Activated naive CD4-positive, alpha-beta T cell treated with Interleukin-2 at 50 U/mL for 16 hours (primary cell): ENCODE results near the gene CDX1.

Source experiments
- DNase-seq: peaks from one replicate; pipeline ENCODE4 v3.0.0-alpha.2; 2020

Gene CDX1

DNA sequence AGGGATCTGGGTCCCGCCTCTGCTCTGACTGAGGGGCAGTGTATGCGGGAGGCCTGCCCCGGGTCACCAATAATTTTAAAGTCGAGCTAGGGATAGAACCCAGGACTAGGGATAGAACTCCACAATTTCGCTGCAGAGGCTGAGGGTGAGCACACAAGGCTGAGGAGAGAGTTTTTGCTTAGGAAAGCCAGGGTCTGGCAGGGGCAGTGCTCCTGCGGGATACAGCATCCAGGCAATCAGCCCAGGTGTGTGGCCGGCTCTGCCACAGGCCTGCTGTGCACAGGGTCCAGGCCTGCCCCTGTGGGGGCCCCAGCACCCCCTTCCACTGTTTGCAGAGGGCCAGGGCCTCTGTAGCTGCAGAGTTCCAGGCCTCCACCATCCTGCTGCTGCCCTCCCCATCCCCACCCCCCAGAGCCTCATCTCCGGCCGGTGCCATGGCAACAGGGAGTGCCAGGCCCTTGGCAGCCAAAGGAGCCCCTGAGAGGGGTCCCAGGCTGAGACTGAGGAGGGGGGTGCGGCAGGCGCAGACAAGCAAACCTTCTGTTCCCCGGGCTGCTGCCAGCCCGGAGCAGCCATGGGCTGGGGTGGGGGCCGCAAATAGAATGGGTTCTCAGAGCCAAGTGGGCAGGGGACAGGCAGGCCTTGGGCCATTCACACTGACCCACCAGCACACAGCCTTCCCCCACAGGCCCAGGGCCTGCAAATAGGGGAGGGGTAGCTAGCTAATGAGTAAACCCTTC, 19.5 kb upstream of the CDX1 start:
- no peak for DNase-seq

DNA sequence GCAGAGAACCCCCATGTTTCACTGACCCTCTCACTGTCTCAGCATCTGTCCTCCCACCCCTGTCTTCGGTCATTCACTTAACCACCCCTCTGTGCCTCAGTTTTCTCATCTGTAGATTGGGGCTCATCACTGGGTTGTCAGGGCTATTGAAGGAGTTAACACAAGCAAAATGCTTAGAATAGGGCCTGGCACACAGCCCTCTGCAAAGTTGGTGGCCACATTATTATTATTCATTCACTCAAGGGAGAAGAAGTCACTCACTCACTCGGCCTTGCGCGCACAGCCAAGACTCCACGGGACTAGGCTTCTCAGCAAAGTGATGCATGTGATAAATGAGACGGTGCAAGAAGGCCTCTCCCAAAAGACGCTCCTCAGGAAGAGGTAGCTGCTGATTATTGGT, 18.9 kb upstream of the CDX1 start:
- DNase-seq: no peak

DNA sequence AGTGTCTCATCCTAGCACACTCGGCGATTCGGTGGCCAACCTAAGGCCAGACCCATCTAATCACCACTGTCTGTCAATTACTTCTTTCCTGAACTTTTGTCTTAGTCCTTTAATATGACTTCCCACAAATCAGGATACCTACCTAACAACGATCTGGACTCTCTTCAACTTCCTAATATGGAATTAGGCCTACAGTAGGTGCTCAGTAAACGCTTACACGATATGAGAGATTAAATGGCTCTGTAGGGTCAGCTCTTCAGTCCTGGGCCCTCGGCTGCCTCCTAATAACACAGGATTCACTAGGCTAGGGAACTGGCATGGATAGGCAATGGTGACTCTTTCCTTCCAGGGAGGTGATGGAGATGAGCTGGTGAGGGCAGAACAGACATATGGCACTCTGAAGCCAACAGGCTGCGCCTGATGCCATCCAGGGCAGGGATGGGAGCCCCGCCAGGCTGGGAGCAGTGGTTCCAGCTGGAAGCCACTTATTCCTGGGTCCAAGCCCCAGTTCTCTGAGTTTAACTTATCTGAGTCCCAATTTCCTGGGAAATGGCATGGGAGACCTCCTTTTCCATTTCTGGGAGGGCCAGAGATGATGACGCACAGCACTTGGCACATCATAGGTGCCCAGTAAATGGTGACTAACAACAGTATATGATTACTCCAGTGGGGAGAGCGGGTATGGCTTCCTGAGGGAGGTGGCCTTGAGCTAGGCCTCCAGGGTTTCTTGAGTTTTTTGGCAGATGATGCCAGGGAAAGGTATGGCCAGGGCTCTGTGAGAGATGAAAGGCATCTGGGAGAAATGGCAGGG, 18.3 kb upstream of the CDX1 start:
- no peak for DNase-seq

DNA sequence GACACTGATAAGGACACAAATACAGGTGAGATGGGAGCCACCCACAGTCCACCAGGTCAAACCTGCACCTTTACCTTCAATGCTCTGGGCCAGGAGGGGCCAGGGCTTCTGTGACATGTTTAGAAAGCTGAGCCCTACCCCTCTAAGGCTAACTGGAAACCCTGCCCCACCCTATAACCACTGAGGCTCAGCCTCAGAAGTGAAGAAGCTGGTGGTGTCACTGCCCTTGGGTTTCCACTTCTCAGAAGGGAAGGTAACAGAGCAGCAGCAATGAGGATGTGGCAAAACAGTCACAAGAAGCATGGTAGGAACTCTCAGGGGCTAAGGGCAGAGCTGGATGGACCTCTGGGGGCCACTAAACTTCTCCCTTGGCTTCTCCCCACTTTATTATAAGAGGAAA, 17.0 kb upstream of the CDX1 start:
- DNase-seq: no peak

DNA sequence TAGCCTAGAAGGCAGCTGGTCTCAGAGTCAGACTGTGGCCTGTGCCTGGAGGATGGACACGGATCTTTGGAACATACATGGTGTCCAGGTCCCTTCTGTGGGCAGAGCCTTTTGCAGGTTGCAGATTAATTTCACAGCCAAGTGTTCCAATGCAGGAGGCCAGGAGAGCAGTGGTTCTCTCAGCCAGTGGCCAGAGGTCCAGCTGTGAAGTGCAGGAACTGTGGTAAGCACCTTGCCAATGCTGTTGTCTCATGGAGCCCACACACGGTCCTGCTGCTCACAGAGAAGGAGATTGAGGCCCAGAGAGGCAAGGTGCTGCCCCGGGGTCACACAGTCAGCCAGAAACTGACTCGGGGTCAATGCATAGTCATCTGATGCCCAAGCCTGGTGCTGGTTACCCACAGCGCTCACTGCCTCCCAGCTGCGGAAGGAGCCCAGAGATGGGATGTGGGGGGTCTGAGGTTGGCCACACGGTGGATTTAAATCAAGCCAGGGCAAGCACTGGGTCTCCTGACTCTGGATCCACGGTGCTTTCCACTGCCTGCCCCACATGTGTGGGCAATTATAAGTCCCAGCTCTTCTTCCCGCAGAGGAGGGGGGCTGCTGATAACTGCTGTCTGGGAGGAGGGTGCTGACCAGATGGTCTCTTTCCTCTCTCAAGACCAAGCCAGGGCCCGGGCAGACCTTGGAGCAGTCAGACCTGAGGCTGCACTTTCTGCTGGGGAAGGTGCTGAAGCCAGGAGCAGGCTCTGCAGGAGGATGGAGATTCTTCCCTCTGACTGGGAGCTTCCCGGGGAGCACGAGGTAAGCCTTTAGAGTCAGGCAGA, 13.7 kb upstream of the CDX1 start:
- no peak for DNase-seq

DNA sequence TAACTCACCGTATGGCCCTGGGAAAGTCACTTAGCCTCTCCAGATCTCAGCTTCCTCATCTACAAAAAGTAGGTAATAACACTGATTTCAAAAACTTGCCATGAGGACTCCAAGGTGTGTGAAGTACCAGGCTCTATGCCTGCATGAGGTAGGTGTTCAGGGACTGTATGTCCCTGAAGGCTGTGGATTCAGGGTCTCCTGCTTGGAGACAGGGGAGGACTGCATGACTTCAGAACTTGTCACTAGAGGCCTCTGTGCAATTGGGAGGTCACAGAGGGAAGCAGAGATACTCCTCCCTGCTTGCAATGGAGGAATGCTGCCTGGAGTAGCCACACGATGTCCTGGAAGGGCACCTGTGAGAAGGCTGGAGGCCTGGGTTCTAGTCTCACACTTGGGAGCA, 13.1 kb upstream of the CDX1 start:
- DNase-seq: no peak

DNA sequence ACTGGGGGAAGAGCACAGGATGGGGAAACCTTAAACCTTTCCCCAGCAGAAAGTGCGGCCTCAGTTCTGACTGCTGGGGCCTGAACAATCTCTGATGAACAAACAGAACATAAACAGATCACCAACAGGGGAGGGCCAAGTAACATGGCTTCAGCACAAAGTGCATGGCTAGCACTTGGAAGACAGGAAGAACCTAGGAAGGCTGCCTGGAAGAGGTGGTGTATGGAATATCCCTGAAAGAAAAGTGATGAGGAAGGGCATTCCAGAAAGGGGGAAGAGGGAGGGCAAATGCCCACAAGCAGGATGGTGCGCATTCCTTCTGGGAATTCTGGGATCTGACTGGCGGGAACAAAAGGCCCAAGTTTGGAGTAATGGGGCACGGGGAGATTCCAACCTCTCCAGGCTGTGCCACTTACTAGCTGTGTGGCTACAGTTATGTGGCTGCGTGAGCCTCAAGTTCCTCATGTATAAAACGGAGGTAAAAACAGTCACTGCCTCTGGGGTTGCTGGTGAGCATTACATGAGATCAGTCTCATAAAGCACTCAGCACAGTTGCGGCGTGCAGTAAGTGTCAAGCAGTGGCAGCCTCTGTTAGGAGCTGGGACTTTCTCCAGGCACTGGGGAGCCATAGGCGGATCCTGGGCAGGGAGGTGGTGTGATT, 12.5 kb upstream of the CDX1 start:
- no peak for DNase-seq

DNA sequence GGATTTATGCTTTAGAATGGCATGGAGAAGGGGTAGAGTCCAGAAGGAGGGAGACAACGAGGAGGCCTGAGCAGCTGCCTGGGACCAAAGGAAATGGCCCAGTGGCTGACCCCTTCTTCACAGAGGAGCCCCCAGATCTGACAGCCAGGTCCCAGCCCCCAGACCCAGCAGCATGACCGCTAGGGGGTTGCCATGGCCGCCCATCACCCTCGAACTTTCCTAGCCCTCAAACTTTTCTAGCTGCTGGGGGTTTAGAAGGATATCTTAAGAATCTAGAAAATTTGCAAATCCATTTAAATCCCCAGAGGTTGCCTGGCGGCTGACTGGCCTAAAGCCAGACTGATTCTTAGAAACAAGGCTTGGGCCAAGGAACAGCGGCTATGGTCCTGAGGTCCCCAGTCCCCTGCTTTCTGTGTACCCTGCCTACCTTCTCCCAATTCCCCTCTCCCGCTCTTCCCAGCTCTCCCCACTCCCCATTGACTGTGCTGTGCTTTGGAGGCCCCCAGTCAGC, 11.9 kb upstream of the CDX1 start:
- no peak for DNase-seq

DNA sequence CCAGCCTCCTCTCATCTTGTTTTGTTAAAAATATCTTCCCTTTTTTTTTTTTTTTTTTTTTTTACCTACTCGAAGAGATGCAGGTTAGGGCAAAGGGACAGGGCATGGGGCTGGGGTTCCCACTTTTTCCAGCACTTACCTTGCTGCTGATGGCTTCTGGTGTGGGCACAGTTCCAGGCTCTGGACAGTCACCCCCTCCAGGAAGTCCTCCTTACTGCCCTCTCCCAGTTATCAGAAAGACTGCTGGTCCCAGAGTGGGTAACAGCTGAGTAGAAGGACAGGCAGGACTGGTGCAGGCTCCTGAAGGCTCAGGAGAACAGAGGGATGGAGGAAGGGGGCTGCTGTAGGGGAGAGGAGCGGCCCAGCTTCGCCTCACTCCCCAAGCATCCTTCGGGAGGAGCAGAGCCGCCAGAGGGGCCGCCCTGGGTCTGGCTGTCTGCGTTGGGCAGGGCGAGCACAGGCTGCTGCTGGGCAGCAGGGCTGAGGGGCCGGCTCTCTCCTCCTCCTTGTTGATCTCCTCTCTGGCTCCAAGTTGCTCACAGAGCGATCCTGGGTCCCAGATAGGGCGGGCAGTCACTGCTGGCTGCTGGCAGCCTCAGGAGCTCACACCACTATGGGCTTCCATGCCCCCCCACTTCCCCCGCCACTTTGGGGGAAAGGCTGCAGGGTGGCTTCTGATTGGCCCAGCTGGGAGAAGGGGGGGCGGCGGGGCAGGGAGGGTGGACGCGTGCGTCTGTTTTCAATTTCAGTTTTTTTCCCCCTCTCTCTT, 11.1 kb upstream of the CDX1 start, which contains the start of gene PDGFRB:
PDGFRB (minus strand) TSS at position 588 of the 769 bp plus-strand sequence. CDS start 18,798 bp downstream, outside the sequence.
- DNase-seq: peak; percentile 5

DNA sequence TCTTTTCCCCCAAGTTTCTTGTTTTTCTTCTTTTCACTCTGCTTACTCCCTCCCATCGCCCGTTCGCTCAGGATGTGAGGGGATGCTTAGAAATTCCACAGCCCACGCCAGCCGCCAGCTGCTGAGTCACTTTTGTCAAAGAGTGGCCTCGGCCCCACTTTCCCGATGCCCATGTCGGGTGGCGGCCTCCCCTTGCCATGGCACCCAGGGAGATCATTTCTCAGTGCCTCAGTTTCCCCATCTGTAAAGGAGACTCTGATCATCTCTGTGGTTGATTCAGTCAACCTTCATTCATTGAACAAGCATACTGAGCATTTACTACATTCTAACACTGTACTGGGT, 10.6 kb upstream of the CDX1 start:
- DNase-seq: no peak

DNA sequence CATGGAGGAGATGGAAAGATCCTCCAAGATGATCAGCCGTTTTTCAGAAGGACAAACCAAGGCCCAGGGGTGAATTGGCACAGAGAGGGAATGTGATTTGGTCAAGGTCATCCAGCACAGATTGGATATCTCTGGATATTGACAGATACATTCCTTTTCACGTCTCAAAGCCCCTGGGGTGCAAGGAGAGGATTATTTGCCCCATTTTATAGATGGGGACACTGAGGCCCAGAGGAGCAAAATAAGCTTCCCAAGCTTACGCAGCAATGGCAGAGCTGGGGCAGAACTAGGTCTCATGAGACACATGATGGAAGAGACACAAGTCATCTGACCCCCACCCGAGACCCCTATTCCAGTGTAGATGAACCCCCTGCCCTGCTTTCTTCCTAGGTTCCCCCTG, 10.0 kb upstream of the CDX1 start:
- no peak for DNase-seq

DNA sequence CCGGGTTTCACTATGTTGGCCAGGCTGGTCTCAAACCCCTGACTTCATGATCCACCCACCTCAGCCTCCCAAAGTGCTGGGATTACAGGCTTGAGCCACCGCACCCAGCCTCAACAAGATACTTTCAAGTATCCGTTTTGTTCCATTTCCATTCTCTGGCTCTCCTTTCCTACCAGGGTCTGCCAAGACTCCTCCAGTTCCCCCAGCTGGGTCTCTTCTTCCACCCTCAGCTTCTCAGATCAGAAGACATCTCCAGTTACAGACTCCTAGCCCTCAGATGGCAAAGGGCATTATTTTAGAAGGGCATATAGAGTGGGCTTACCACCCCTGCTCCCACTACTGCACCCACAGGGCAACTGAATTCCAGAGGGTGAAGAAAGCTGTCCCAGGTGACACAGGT, 9.4 kb upstream of the CDX1 start:
- DNase-seq: no peak

DNA sequence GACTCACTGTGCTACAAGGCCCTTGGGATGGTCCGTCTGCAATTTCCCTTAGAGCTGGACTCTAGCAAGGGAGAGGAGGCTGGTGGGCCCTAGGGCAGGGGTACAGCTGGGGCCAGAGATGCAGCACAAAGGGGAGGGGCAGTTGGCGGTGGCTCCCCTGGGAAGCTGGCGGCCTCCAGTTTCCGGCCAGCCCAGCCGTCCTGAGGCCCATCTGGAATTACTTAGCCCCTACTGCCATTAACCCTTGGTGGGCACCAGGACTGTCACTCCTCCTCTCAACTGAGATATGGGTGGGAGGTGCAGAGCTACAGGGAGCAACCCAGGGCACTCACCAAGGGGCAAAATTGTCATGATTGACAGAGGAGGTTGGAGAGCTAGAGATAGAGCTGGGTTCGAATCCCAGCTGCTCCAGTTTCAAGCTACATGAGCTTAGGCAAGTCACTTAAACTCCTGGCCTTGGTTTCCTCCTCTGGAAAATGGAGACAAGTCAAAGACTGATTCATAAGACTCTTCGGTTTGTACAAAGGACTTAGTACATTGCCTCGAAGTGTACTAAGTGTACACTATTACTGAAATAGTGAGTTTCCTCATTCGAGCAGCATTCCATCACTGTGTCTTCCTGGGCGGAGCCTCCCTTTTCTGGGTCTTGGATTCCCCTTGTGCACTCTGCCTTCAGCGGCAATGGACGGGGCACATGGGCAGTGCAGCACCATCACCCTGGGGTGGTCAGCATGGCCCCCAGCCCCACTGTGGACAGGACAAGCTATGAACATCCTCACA, 8.2 kb upstream of the CDX1 start:
- no peak for DNase-seq

DNA sequence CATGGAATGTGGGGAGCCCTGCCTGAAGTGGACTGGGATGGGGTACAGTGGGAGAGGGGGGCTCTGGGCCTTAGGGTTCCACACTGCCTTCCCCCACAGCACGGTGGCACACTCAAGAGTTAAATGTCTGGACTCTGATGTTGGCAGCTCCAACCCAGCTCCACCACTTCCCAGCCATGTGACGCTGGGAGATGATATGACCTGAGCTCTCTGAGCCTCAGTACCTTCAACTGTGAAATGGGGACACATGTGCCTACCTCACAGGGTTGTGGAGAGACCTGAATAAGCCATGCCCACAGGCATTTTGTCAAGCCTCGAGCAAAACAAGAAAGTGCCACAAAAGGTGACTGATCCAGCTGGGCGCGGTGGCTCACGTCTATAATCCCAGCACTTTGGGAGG, 7.5 kb upstream of the CDX1 start:
- DNase-seq: no peak

DNA sequence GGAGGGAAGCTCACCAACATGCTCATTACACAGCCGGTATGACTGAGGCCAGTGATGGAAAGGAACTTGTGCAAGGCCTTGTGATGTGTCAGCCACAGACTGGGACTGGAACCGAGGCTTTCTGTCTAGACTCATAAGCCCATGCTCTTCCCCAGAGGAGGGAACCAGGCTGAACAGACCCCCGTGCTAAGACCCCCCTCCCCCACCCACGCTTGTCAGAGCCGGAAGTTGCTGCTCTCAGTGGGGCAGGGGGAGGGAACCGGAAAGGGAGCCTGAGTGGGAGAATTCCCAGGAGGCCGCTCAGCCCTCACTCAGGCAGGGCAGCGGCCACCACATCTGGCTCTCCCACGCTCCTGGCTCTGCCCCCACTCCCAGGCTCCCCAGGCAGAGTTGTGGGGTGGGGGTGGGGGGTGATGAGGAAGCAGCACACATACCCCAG, 6.8 kb upstream of the CDX1 start:
- DNase-seq: no peak

DNA sequence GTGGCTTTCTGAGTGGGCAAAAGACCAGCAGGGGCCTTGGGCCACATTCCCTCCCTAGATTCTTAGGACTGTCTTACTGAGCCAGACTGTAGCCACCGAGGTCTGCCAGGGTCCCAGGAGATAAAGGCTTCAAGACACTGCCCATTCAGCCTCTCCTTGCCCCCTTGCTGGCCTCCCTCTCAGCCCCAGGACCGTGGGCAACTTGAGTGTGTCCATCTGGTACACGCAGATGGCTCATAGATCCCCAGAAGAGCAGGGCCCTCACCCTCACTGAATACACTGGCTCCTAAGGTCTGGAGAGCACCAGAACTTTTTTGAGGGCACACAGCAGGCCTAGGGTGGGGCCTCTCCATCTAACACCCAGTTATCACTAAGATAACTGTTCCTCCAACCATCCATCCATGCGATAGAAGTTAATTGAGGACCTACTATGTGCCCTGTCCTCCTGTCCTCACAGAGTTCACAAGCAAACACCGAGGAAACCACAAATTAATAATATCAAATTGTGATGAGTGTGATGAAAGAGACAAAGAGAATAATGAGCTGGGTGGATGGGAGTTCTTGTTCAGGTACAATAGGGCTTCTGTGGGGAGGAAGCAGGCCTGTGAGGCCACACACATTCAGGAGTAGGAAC, 6.0 kb upstream of the CDX1 start:
- no peak for DNase-seq

DNA sequence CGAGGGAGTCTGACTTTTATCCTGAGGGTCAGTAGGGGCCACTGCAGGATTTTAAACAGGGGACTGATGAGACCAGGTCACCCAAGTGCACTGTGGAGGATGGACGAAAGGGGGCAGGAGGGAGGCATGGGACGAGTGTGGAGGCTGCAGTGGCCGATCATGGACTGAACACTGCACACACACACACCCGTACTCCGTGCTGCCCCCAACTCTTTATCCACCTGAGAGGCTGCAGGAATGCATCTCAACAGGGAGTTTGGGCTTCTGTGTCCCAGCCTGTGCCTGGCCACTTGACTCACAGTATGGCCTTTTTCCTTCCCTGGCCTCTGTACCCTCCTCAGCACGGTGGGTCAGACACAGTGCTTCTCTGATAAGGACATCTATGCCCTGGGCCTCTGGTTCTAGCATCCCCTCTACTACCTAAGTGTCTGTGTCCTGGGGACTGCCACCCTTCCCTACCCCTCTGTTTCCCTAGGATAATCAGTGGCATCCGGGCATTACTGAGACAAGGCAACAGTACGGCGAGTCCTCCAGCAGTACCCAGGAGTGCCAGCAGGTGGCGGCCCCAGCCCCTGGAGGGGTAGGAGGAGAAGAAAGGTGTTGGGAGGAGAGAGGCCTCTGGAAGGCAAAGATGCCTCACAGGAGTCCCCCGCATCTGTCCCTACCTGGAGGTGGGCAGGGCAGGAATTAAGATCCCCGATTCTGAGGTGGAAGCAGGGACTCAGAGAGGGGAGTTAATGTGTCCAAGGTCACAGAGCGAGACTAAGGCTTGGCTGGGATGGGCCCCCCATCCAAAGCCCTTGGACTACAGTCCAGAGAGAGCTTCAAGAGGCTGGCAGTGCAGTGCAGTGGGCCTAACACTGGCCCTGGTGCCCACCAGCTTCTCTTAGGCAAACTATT, 5.1 kb upstream of the CDX1 start:
- peak; percentile 78 for DNase-seq

DNA sequence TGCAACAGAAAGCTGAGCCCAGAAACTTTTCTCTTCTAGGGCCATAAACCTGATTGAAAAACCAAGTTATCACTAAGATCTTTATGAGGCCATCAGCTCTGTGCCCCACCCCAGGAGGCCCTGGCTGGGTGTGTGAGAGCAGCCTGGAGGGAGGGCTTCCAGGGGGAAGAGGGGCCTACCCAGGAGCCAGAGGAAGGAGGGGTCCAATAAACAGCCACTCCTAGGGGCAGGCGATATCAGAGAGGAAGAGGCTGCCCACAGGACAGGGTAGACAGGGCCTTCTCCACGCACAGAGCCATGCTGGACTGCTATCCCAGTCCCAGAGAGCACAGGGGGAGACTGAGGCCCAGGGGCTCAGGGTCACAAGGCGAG, 4.5 kb upstream of the CDX1 start:
- DNase-seq: no peak

DNA sequence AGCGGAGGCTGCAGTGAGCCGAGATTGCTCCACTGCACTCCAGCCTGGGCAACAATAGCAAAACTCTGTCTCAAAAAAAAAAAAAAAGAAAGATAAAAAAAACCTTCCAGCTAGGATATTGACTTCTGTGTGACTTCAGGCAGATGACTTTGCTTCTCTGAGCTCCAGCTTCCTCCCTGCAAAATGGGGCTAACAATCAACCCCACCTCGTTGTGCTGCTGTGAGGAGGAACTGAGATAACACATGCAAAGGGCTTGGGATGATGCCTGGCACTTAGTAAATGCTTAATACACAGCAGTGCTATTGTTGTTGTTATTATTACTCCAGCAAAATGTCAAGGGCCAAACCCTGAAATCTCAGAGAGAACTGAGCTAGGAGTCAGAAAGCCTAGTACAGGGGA, 3.5 kb upstream of the CDX1 start:
- DNase-seq: no peak
